ENCODE data around the gene CD2BP2. TPM values are rescaled to one million over a fixed set of nuclear protein-coding genes. Genes with fewer than 3 reads are reported as not detected.

CD2BP2 gene
- total and polyA plus RNA-seq, 2 of the 13 experiments (the other 11 are each of a cell fraction or from before 2014, with no cell fraction given) = 24.9 to 54.6 TPM

DNA sequence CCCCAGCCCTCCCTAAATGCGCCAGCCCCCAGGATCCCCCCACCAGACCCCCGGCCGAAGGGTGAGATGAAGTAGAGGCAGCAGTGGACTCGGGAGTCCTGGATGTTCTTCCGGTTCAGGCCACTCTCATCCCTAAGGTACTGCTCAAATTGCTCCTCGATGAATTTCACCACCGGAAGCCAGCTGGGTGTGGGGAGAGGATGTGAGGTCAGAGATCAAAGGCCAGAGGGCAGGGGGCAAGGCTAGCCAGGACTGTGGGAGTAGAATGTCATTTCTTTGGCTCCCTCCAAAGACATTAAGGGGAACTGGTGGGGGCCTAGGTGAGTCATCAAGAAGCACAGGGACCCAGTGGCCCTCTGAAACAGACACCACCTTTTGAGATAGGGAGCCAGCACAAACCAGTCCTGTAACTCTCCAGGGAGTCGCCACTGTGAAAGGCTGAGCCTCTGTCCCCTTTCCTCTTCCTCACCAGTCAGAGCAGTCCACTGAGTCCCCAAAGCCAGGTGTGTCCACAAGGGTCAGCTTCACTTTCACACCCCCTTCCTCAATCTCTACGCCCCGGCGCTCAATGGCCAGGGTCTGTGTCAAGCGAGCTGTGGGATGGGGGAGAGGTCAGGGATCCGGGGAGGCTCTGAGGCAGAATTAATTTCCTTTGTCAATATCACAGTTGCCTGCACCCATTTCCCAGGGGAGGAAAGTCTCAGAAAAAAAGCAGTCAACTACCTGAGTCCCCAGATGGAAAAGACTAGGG, 26.4 kb upstream of the CD2BP2 start (continued):
- TF ChIP-seq, protein P1, sequence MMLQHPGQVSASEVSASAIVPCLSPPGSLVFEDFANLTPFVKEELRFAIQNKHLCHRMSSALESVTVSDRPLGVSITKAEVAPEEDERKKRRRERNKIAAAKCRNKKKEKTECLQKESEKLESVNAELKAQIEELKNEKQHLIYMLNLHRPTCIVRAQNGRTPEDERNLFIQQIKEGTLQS (CRISPR knock-in tag; IDR thresholded peaks at IDR 0.05) = 0 out of 2 replicates have a peak, but pooled peaks have one; percentile 6
- TF ChIP-seq ELF4 (CRISPR knock-in tag; IDR thresholded peaks at IDR 0.05; ENCODE audit: borderline replicate concordance) (no peak), ZFY (CRISPR knock-in tag; IDR thresholded peaks at IDR 0.05) (no peak), SMAD1 (CRISPR knock-in tag; IDR thresholded peaks at IDR 0.05; ENCODE audit: borderline replicate concordance, low read depth) (no peak), ZNF598 (CRISPR knock-in tag; IDR thresholded peaks at IDR 0.05; ENCODE audit: borderline replicate concordance) (peak; percentile 54; the same call in 1 of the 2 replicates), CAMTA2 (CRISPR knock-in tag; IDR thresholded peaks at IDR 0.05; ENCODE audit: borderline replicate concordance) (no peak), ZSCAN5A (CRISPR knock-in tag; IDR thresholded peaks at IDR 0.05; ENCODE audit: borderline replicate concordance) (no peak), ZBTB42 (CRISPR knock-in tag; IDR thresholded peaks at IDR 0.05) (no peak), ZNF556 (CRISPR knock-in tag; IDR thresholded peaks at IDR 0.05; ENCODE audit: borderline replicate concordance) (0 out of 2 replicates have a peak, but pooled peaks have one; percentile 21), KDM4B (CRISPR knock-in tag; IDR thresholded peaks at IDR 0.05) (no peak), NR2C2 (CRISPR knock-in tag; IDR thresholded peaks at IDR 0.05; ENCODE audit: borderline replicate concordance) (peak; percentile 99), ZNF281 (CRISPR knock-in tag; IDR thresholded peaks at IDR 0.05; ENCODE audit: borderline replicate concordance) (0 out of 2 replicates have a peak, but pooled peaks have one; percentile 7), GATAD1 (CRISPR knock-in tag; IDR thresholded peaks at IDR 0.05) (peak; percentile 26; the same call in 1 of the 2 replicates), ZNF879 (CRISPR knock-in tag; IDR thresholded peaks at IDR 0.05) (no peak), ZNF10 (CRISPR knock-in tag; IDR thresholded peaks at IDR 0.05; ENCODE audit: borderline replicate concordance, low read depth) (no peak), THAP11 (CRISPR knock-in tag; IDR thresholded peaks at IDR 0.05) (peak; percentile 51; the same call in 1 of the 2 replicates), ZNF34 (CRISPR knock-in tag; IDR thresholded peaks at IDR 0.05; ENCODE audit: borderline replicate concordance) (no peak), HNF4A (CRISPR knock-in tag; IDR thresholded peaks at IDR 0.05) (peak; percentile 69), ZNF510 (CRISPR knock-in tag; IDR thresholded peaks at IDR 0.05; ENCODE audit: low read depth) (0 out of 2 replicates have a peak, but pooled peaks have one; percentile 55), MAX (IDR thresholded peaks at IDR 0.05) (peak; percentile 39; the same call in 1 of the 2 replicates), YEATS4 (CRISPR knock-in tag; IDR thresholded peaks at IDR 0.05; ENCODE audit: borderline replicate concordance) (0 out of 2 replicates have a peak, but pooled peaks have one; percentile 25), ZSCAN12 (CRISPR knock-in tag; IDR thresholded peaks at IDR 0.05) (no peak)
- TF ChIP-seq, protein P2, sequence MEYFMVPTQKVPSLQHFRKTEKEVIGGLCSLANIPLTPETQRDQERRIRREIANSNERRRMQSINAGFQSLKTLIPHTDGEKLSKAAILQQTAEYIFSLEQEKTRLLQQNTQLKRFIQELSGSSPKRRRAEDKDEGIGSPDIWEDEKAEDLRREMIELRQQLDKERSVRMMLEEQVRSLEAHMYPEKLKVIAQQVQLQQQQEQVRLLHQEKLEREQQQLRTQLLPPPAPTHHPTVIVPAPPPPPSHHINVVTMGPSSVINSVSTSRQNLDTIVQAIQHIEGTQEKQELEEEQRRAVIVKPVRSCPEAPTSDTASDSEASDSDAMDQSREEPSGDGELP (IDR thresholded peaks at IDR 0.05; ENCODE audit: borderline replicate concordance, low read depth) = peak; percentile 67; the same call in 1 of the 2 replicates
